HepG2 (cell line): ENCODE results near the gene TCF12. TPM values are rescaled to one million over a fixed set of nuclear protein-coding genes. Genes with fewer than 3 reads are reported as not detected.

Experiments
- ATAC-seq: fragments of 200-7000 bp; cut with Tn5 transposase; 3 replicates; pipeline ENCODE4 v1.9.1; 2020; ENCODE audit warnings: mild to moderate bottlenecking, moderate library complexity
- BruUV-seq: library from RNA; stranded (reverse); fragments of 400-500 nt; replicated peaks from 2 replicates; lab custom pipeline; 2021; lab: Mats Ljungman, UMichigan
- CTCF ChIA-PET: fragments of 300-600 bp; formaldehyde crosslinking; extraction: SDS; loops from one replicate; lab custom pipeline; 2021; ENCODE audit warnings: low total read pairs, inconsistent platforms, low intra/inter-chr PET ratio; lab: Yijun Ruan, JAX
- POLR2A ChIA-PET: fragments of 350-600 bp; sonication (Branson Sonifier 250); formaldehyde crosslinking; loops from one replicate; lab custom pipeline; 2020; ENCODE audit warnings: antibody characterized with exemption, inconsistent platforms; lab: Yijun Ruan, JAX
- DNase-seq: peaks from one replicate; pipeline ENCODE4 v3.0.0-alpha.2; 2015; ENCODE audit warnings: low spot score
- FAIRE-seq: peaks from 3 replicates; lab custom pipeline; 2011; peaks lifted over from hg19 to GRCh38; lab: Jason Lieb, UNC
- H2AFZ ChIP-seq: one replicate; pipeline ENCODE4 v1.6.1; 2011; ENCODE audit warnings: low read length, inconsistent platforms
- H3K27ac ChIP-seq: fragments of 300-600 bp; 3 replicates; pipeline ENCODE4 v1.8.0; 2011; ENCODE audit warnings: mixed run types, mild to moderate bottlenecking, mixed read lengths, low read length, inconsistent platforms; ENCODE audit not compliant: insufficient read depth; ENCODE audit errors: extremely low read length
- H3K27me3 ChIP-seq, 2 experiments: fragments of 200-600 bp in 1 of 2; 2 replicates in 1 of 2; 3 replicates in 1 of 2; pipeline versions ENCODE4 v1.6.0 to v1.8.0; 2011; ENCODE audit warnings: low read length in 2 of 2, mild to moderate bottlenecking in 2 of 2, moderate library complexity in 2 of 2, inconsistent platforms in 1 of 2; ENCODE audit not compliant: insufficient read depth in 2 of 2, control insufficient read depth in 1 of 2
- H3K36me3 ChIP-seq, 2 experiments: fragments of 200-600 bp in 1 of 2; replicated peaks in 1 of 2; 2 replicates in 1 of 2; 3 replicates in 1 of 2; pipeline versions ENCODE4 v1.5.1 to v1.8.0; 2011; ENCODE audit warnings: low read length in 2 of 2, inconsistent platforms in 1 of 2; ENCODE audit not compliant: insufficient read depth in 2 of 2, control insufficient read depth in 1 of 2
- H3K4me1 ChIP-seq: 2 replicates; pipeline ENCODE4 v1.5.1; 2012; ENCODE audit warnings: low read length, inconsistent platforms; ENCODE audit not compliant: insufficient read depth
- H3K4me2 ChIP-seq: 2 replicates; pipeline ENCODE4 v1.6.0; 2011; ENCODE audit warnings: low read depth, low read length, inconsistent platforms
- H3K4me3 ChIP-seq, 3 experiments: fragments of 200-600 bp in 1 of 3; sonication (generic), shearing (Covaris generic) in 1 of 3; replicated peaks in 1 of 3; 2 replicates each; pipeline ENCODE4 v1.5.1; 2011 to 2016; ENCODE audit warnings: low read length in 3 of 3, inconsistent platforms in 2 of 3, low read depth in 2 of 3, mild to moderate bottlenecking in 2 of 3, control low read depth in 1 of 3, mixed read lengths in 1 of 3; ENCODE audit not compliant: insufficient read depth in 1 of 3
- H3K79me2 ChIP-seq: one replicate; pipeline ENCODE4 v1.6.1; 2011; ENCODE audit warnings: low read length, inconsistent platforms; ENCODE audit not compliant: insufficient read depth
- H3K9ac ChIP-seq: 2 replicates; pipeline ENCODE4 v1.6.0; 2011; ENCODE audit warnings: mild to moderate bottlenecking, low read depth, low read length, inconsistent platforms; ENCODE audit not compliant: insufficient read depth
- H3K9me3 ChIP-seq: 2 replicates; pipeline ENCODE4 v1.5.1; 2012; ENCODE audit warnings: mild to moderate bottlenecking, low read length
- H4K20me1 ChIP-seq: 2 replicates; pipeline ENCODE4 v1.6.0; 2011; ENCODE audit warnings: inconsistent platforms, mild to moderate bottlenecking, low read length, moderate library complexity; ENCODE audit not compliant: insufficient read depth
- DNMT1 ChIP-seq: sonication (generic); formaldehyde crosslinking; IDR thresholded peaks from 2 replicates; pipeline ENCODE4 v1.5.1; 2020; ENCODE audit warnings: mild to moderate bottlenecking, missing genetic modification reagents
- EHMT2 ChIP-seq: fragments of 200-600 bp; sonication (generic); IDR thresholded peaks from 2 replicates; pipeline ENCODE4 v1.7.0; 2017; ENCODE audit warnings: antibody characterized with exemption, low read depth, low read length, borderline replicate concordance
- KDM3A ChIP-seq: IDR thresholded peaks from 2 replicates; pipeline ENCODE4 v1.6.1; 2018; ENCODE audit warnings: low read depth, missing compliant biosample characterization
- KLF13 ChIP-seq: sonication (generic); formaldehyde crosslinking; IDR thresholded peaks from 2 replicates; pipeline ENCODE4 v1.4.0; 2020; ENCODE audit warnings: mild to moderate bottlenecking, missing genetic modification reagents
- KLF16 ChIP-seq, 2 experiments: sonication (generic) in 1 of 2; formaldehyde crosslinking in 1 of 2; IDR thresholded peaks; 2 replicates each; pipeline versions ENCODE4 v1.6.1 to v1.8.0; 2016 to 2023; ENCODE audit warnings: missing genetic modification reagents in 2 of 2, missing compliant biosample characterization in 1 of 2
- MTF1 ChIP-seq: sonication (generic); formaldehyde crosslinking; IDR thresholded peaks from 2 replicates; pipeline ENCODE4 v1.5.0; 2020; ENCODE audit warnings: missing genetic modification reagents
- NBN ChIP-seq: fragments of 450-650 bp; conservative IDR thresholded peaks from 2 replicates; pipeline ENCODE4 v1.6.1; 2017
- POLR2A ChIP-seq, 2 experiments: IDR thresholded peaks; 2 replicates each; pipeline ENCODE4 v1.6.1; 2011; ENCODE audit warnings: low read depth in 2 of 2, low read length in 2 of 2, mild to moderate bottlenecking in 1 of 2, moderate library complexity in 1 of 2; ENCODE audit not compliant: insufficient read depth in 1 of 2
- SP2 ChIP-seq: sonication (generic); formaldehyde crosslinking; IDR thresholded peaks from 2 replicates; pipeline ENCODE4 v1.5.1; 2020; ENCODE audit warnings: mild to moderate bottlenecking, missing genetic modification reagents
- STAT5B ChIP-seq: sonication (generic); formaldehyde crosslinking; IDR thresholded peaks from 2 replicates; pipeline ENCODE4 v1.4.0; 2020; ENCODE audit warnings: missing genetic modification reagents
- ZNF34 ChIP-seq: sonication (generic); formaldehyde crosslinking; IDR thresholded peaks from 2 replicates; pipeline ENCODE4 v1.4.0; 2020; ENCODE audit warnings: mild to moderate bottlenecking, missing genetic modification reagents, borderline replicate concordance
- ZNF367 ChIP-seq: sonication (generic); formaldehyde crosslinking; IDR thresholded peaks from 2 replicates; pipeline ENCODE4 v1.4.0; 2020; ENCODE audit warnings: missing genetic modification reagents, borderline replicate concordance
- ZNF879 ChIP-seq: sonication (generic); formaldehyde crosslinking; IDR thresholded peaks from 2 replicates; pipeline ENCODE4 v1.8.1; 2023; ENCODE audit warnings: missing genetic modification reagents
- WGBS: methylation state at CpG from one replicate; pipeline ENCODE4 v1.1.6; 2017; ENCODE audit warnings: low lambda C conversion rate; 5-methylcytosine and 5-hydroxymethylcytosine counted together
- in situ Hi-C: cut with HindIII; loops from 2 replicates; pipeline ENCODE4 v1.10.0; 2017; ENCODE audit warnings: low pct_unique_long_range_greater_than_20kb; ENCODE audit not compliant: extremely low pct_ligation_motif_present
- intact Hi-C: fragments of 100-400 bp; cut with micrococcal nuclease; formaldehyde crosslinking; loops from one replicate; pipeline ENCODE4 v1.10.0; 2022; ENCODE audit not compliant: unreplicated experiment
- polyA plus RNA-seq, 8 experiments: library from polyadenylated mRNA; depleted of rRNA in 3 of 8; stranded (reverse) in 7 of 8; unstranded in 1 of 8; fragments of >200 nt; fragmentation: Illumina TruSeq in 4 of 8; extraction: Trizol in 4 of 8; gene quantifications; 2 replicates each; pipeline versions ENCODE4 v1.2.1 to v1.2.3, GENCODE V29; 2011 to 2016; ENCODE audit warnings: low read depth in 4 of 8, missing spikeins in 1 of 8, mixed read lengths in 1 of 8; ENCODE audit not compliant: insufficient read depth in 1 of 8
- total RNA-seq, 5 experiments: library from RNA; depleted of rRNA; stranded (reverse); fragments of >200 nt; fragmentation: Illumina TruSeq; extraction: Trizol; gene quantifications; 2 replicates each; pipeline ENCODE4 v1.2.3, GENCODE V29; 2016; ENCODE audit warnings: low read depth in 1 of 5
- TF ChIP-seq, protein P1 (sequence below): sonication (generic); formaldehyde crosslinking; IDR thresholded peaks from 2 replicates; pipeline ENCODE4 v1.4.0; 2020; ENCODE audit warnings: missing genetic modification reagents, mild to moderate bottlenecking, borderline replicate concordance
- TF ChIP-seq, protein P2 (sequence below): sonication (generic); formaldehyde crosslinking; IDR thresholded peaks from 2 replicates; pipeline ENCODE4 v1.5.1; 2020; ENCODE audit warnings: missing genetic modification reagents, mild to moderate bottlenecking, borderline replicate concordance
- TF ChIP-seq, protein P3 (sequence below): sonication (generic); formaldehyde crosslinking; IDR thresholded peaks from 2 replicates; pipeline ENCODE4 v1.8.0; 2022; ENCODE audit warnings: missing genetic modification reagents, mild to moderate bottlenecking, moderate library complexity, borderline replicate concordance
- TF ChIP-seq, protein P4 (sequence below): sonication (generic); formaldehyde crosslinking; IDR thresholded peaks from 2 replicates; pipeline ENCODE4 v1.9.0; 2022; ENCODE audit warnings: missing genetic modification reagents, mild to moderate bottlenecking, borderline replicate concordance

The TCF12 gene
- total and polyA plus RNA-seq, 2 of the 13 experiments (the other 11 are each of a cell fraction or from before 2014, with no cell fraction given): 48.6 to 51.1 TPM

DNA sequence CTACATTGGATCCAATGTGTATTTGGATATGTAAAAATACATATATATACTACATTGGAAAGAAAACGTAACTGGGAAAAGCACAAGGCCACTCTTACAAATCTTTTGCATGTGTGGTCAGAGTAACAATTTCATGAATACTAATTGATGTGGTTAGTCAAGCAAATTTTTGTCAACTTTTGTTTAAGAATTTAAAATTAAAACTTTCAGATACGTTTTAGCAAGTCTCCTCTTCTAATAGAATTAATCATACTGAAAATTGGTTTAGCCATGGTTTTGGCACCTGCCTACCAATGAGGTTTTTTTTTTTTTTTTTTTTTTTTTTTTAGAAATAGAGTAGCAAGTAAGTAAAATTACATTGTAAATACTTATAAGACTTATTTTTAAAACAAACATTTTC lies 304.9 kb downstream of the TCF12 start:
- Histone ChIP-seq H3K4me1 (peaks cover 8% of the 10 kb centered on the region; the same call in 1 of the 2 replicates), H3K36me3 (no peaks in the 10 kb centered on the region), H3K9ac (no peak overlapping the region), H2AFZ (no peak overlapping the region), H3K27me3 (no peaks in the 10 kb centered on the region), H3K27ac (no peak overlapping the region), H3K4me3 (no peak overlapping the region), H4K20me1 (no peaks in the 10 kb centered on the region), H3K79me2 (no peaks in the 10 kb centered on the region), H3K9me3 (no peaks in the 10 kb centered on the region), H3K4me2 (no peak overlapping the region)
- no TSS peak for BruUV-seq
- WGBS: 96% methylated on average over 2 of the region's 2 CpGs
- CTCF ChIA-PET: no interaction called here
- ATAC-seq: no peak
- in situ Hi-C loops (no loop called here), intact Hi-C loops (no loop called here)
- DNase-seq: no peak
- POLR2A ChIA-PET: no interaction called here
- no peak for FAIRE-seq
- TF ChIP-seq KLF13 (no peak), ZNF34 (CRISPR knock-in tag) (no peak), EHMT2 (no peak), NBN (no peak), STAT5B (CRISPR knock-in tag) (no peak), ZNF367 (CRISPR knock-in tag) (no peak), KDM3A (CRISPR knock-in tag) (no peak), MTF1 (CRISPR knock-in tag) (no peak), KLF16 (CRISPR knock-in tag; IDR thresholded peaks at IDR 0.05) (no peak), ZNF879 (CRISPR knock-in tag) (no peak), POLR2A (IDR thresholded peaks at IDR 0.05; ENCODE audit: insufficient read depth in 1 of 2, low read depth in 2 of 2, low read length in 2 of 2) (no peak), SP2 (CRISPR knock-in tag) (no peak), DNMT1 (CRISPR knock-in tag) (no peak)
- TF ChIP-seq, protein P1, sequence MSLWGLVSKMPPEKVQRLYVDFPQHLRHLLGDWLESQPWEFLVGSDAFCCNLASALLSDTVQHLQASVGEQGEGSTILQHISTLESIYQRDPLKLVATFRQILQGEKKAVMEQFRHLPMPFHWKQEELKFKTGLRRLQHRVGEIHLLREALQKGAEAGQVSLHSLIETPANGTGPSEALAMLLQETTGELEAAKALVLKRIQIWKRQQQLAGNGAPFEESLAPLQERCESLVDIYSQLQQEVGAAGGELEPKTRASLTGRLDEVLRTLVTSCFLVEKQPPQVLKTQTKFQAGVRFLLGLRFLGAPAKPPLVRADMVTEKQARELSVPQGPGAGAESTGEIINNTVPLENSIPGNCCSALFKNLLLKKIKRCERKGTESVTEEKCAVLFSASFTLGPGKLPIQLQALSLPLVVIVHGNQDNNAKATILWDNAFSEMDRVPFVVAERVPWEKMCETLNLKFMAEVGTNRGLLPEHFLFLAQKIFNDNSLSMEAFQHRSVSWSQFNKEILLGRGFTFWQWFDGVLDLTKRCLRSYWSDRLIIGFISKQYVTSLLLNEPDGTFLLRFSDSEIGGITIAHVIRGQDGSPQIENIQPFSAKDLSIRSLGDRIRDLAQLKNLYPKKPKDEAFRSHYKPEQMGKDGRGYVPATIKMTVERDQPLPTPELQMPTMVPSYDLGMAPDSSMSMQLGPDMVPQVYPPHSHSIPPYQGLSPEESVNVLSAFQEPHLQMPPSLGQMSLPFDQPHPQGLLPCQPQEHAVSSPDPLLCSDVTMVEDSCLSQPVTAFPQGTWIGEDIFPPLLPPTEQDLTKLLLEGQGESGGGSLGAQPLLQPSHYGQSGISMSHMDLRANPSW (CRISPR knock-in tag): no peak
- TF ChIP-seq, protein P2, sequence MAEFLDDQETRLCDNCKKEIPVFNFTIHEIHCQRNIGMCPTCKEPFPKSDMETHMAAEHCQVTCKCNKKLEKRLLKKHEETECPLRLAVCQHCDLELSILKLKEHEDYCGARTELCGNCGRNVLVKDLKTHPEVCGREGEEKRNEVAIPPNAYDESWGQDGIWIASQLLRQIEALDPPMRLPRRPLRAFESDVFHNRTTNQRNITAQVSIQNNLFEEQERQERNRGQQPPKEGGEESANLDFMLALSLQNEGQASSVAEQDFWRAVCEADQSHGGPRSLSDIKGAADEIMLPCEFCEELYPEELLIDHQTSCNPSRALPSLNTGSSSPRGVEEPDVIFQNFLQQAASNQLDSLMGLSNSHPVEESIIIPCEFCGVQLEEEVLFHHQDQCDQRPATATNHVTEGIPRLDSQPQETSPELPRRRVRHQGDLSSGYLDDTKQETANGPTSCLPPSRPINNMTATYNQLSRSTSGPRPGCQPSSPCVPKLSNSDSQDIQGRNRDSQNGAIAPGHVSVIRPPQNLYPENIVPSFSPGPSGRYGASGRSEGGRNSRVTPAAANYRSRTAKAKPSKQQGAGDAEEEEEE (CRISPR knock-in tag): no peak
- TF ChIP-seq, protein P3, sequence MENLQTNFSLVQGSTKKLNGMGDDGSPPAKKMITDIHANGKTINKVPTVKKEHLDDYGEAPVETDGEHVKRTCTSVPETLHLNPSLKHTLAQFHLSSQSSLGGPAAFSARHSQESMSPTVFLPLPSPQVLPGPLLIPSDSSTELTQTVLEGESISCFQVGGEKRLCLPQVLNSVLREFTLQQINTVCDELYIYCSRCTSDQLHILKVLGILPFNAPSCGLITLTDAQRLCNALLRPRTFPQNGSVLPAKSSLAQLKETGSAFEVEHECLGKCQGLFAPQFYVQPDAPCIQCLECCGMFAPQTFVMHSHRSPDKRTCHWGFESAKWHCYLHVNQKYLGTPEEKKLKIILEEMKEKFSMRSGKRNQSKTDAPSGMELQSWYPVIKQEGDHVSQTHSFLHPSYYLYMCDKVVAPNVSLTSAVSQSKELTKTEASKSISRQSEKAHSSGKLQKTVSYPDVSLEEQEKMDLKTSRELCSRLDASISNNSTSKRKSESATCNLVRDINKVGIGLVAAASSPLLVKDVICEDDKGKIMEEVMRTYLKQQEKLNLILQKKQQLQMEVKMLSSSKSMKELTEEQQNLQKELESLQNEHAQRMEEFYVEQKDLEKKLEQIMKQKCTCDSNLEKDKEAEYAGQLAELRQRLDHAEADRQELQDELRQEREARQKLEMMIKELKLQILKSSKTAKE (CRISPR knock-in tag): no peak
- TF ChIP-seq, protein P4, sequence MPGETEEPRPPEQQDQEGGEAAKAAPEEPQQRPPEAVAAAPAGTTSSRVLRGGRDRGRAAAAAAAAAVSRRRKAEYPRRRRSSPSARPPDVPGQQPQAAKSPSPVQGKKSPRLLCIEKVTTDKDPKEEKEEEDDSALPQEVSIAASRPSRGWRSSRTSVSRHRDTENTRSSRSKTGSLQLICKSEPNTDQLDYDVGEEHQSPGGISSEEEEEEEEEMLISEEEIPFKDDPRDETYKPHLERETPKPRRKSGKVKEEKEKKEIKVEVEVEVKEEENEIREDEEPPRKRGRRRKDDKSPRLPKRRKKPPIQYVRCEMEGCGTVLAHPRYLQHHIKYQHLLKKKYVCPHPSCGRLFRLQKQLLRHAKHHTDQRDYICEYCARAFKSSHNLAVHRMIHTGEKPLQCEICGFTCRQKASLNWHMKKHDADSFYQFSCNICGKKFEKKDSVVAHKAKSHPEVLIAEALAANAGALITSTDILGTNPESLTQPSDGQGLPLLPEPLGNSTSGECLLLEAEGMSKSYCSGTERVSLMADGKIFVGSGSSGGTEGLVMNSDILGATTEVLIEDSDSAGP (CRISPR knock-in tag): no peak
